K562 (cell line): ENCODE data around the gene SMIM7. TPM values are rescaled to one million over a fixed set of nuclear protein-coding genes. Genes with fewer than 3 reads are reported as not detected.

ENCODE experiments used
- CBX3 ChIP-seq, 2 experiments: IDR thresholded peaks; 1 replicate in 1 of 2; 2 replicates in 1 of 2; pipeline ENCODE4 v1.6.1; 2012; ENCODE audit warnings: inconsistent platforms in 2 of 2, low read length in 2 of 2, borderline replicate concordance in 1 of 2, control low read depth in 1 of 2
- CCAR2 ChIP-seq: fragments of 200-400 bp; formaldehyde crosslinking; IDR thresholded peaks from 2 replicates; pipeline ENCODE4 v1.6.1; 2017; ENCODE audit warnings: mild to moderate bottlenecking, low read depth, low read length
- CHD2 ChIP-seq: IDR thresholded peaks from 2 replicates; pipeline ENCODE4 v1.6.1; 2011; ENCODE audit warnings: low read depth, low read length
- DIDO1 ChIP-seq: fragments of 450-650 bp; IDR thresholded peaks from 2 replicates; pipeline ENCODE4 v1.6.1; 2016; ENCODE audit warnings: low read depth, missing biosample characterization, missing genetic modification characterization
- FIP1L1 ChIP-seq: fragments of 200-400 bp; formaldehyde crosslinking; IDR thresholded peaks from 2 replicates; pipeline ENCODE4 v1.6.1; 2018; ENCODE audit warnings: mild to moderate bottlenecking, low read depth, low read length; ENCODE audit not compliant: poor library complexity, severe bottlenecking
- GABPA ChIP-seq: fragments of 200-800 bp; sonication (Bioruptor generic); conservative IDR thresholded peaks from 2 replicates; pipeline ENCODE4 v1.6.1; 2016; ENCODE audit warnings: low read depth, missing genetic modification characterization, missing compliant biosample characterization
- NR2C1 ChIP-seq, 2 experiments: fragments of 450-650 bp; IDR thresholded peaks; 2 replicates each; pipeline ENCODE4 v1.6.1; 2017; ENCODE audit warnings: mild to moderate bottlenecking in 2 of 2, antibody characterized with exemption in 1 of 2, inconsistent platforms in 1 of 2, missing compliant biosample characterization in 1 of 2, missing genetic modification characterization in 1 of 2
- NR2C2 ChIP-seq, 2 experiments: fragments of 200-800 bp in 1 of 2; sonication (Bioruptor generic) in 1 of 2; sonication (generic) in 1 of 2; formaldehyde crosslinking in 1 of 2; IDR thresholded peaks; 2 replicates each; pipeline versions ENCODE4 v1.6.1 to v1.8.0; 2016 to 2022; ENCODE audit warnings: mild to moderate bottlenecking in 1 of 2, missing compliant biosample characterization in 1 of 2, missing genetic modification characterization in 1 of 2, missing genetic modification reagents in 1 of 2
- POLR2A ChIP-seq: fragments of 450-650 bp; conservative IDR thresholded peaks from 2 replicates; pipeline ENCODE4 v1.6.1; 2016
- RAD51 ChIP-seq: fragments of 450-650 bp; IDR thresholded peaks from 2 replicates; pipeline ENCODE4 v1.7.1; 2016; ENCODE audit warnings: low read depth, mild to moderate bottlenecking, borderline replicate concordance
- SAP30 ChIP-seq: fragments of 200-600 bp; sonication (generic); IDR thresholded peaks from 2 replicates; pipeline ENCODE4 v1.6.1; 2012; ENCODE audit warnings: borderline replicate concordance, low read depth, mild to moderate bottlenecking, moderate library complexity, low read length, control low read depth, inconsistent platforms; ENCODE audit not compliant: insufficient read depth, poor library complexity, severe bottlenecking
- SMARCA4 ChIP-seq: fragments of 450-650 bp; IDR thresholded peaks from 2 replicates; pipeline ENCODE4 v1.6.1; 2016
- SP1 ChIP-seq: sonication (generic); formaldehyde crosslinking; IDR thresholded peaks from 2 replicates; pipeline ENCODE4 v1.8.1; 2022; ENCODE audit warnings: mild to moderate bottlenecking, missing genetic modification reagents
- SREBF2 ChIP-seq: sonication (generic); formaldehyde crosslinking; IDR thresholded peaks from 2 replicates; pipeline ENCODE4 v1.4.0; 2020; ENCODE audit warnings: mild to moderate bottlenecking, missing genetic modification reagents
- TEAD4 ChIP-seq, 2 experiments: sonication (generic) in 1 of 2; formaldehyde crosslinking in 1 of 2; IDR thresholded peaks; 2 replicates each; pipeline versions ENCODE4 v1.6.1 to v1.8.0; 2012 to 2022; ENCODE audit warnings: borderline replicate concordance in 1 of 2, inconsistent platforms in 1 of 2, low read length in 1 of 2, mild to moderate bottlenecking in 1 of 2, missing genetic modification reagents in 1 of 2
- U2AF1 ChIP-seq: fragments of 200-400 bp; formaldehyde crosslinking; optimal IDR thresholded peaks from 2 replicates; pipeline ENCODE3; 2017; ENCODE audit warnings: mild to moderate bottlenecking, low read depth, low read length, moderate library complexity
- ZNF143 ChIP-seq: sonication (generic); formaldehyde crosslinking; IDR thresholded peaks from 2 replicates; pipeline ENCODE4 v1.9.0; 2022; ENCODE audit warnings: mild to moderate bottlenecking, missing genetic modification reagents
- ZNF3 ChIP-seq: fragments of 250-450 bp; sonication (Bioruptor Pico); IDR thresholded peaks from 2 replicates; pipeline ENCODE4 v1.5.0; 2021; ENCODE audit warnings: mild to moderate bottlenecking, moderate library complexity
- ZNF41 ChIP-seq: fragments of 250-450 bp; sonication (Bioruptor Pico); conservative IDR thresholded peaks from 2 replicates; pipeline ENCODE4 v1.4.0; 2020; ENCODE audit warnings: mild to moderate bottlenecking
- ZNF507 ChIP-seq: conservative IDR thresholded peaks from 2 replicates; pipeline ENCODE4 v1.6.1; 2017; ENCODE audit warnings: missing genetic modification characterization, missing compliant biosample characterization
- polyA plus RNA-seq, 8 experiments: library from polyadenylated mRNA; depleted of rRNA in 4 of 8; stranded (reverse) in 5 of 8; unstranded in 3 of 8; fragments of >200 nt; fragmentation: Nextera tagmentation in 2 of 8; fragmentation: Illumina TruSeq in 1 of 8; extraction: Ambion mirVana in 2 of 8; extraction: Trizol in 1 of 8; gene quantifications; 2 replicates each; pipeline versions ENCODE4 v1.2.1 to v1.2.3, GENCODE V29; 2011 to 2014; ENCODE audit warnings: inconsistent platforms in 1 of 8, missing spikeins in 1 of 8
- total RNA-seq, 7 experiments: library from RNA; depleted of rRNA in 6 of 7; stranded (reverse); fragments of >200 nt in 6 of 7; fragmentation: Illumina TruSeq in 2 of 7; extraction: Trizol in 2 of 7; gene quantifications; 2 replicates each; pipeline versions ENCODE4 v1.2.1 to v1.2.3, GENCODE V29; 2011 to 2021; ENCODE audit warnings: low replicate concordance in 1 of 7
- TF ChIP-seq, protein P1 (sequence below): sonication (generic); formaldehyde crosslinking; IDR thresholded peaks from 2 replicates; pipeline ENCODE4 v1.8.1; 2023; ENCODE audit warnings: mild to moderate bottlenecking, missing genetic modification reagents, moderate library complexity
- TF ChIP-seq, protein P2 (sequence below): fragments of 450-650 bp; formaldehyde crosslinking; IDR thresholded peaks from 2 replicates; pipeline ENCODE4 v1.4.0; 2020; ENCODE audit warnings: mild to moderate bottlenecking, moderate library complexity
- TF ChIP-seq, protein P3 (sequence below): fragments of 450-650 bp; IDR thresholded peaks from 2 replicates; pipeline ENCODE4 v1.6.1; 2017; ENCODE audit warnings: antibody characterized with exemption

SMIM7 gene
- total and polyA plus RNA-seq, 9 of the 15 experiments (the other 6 are each of a cell fraction or from before 2014, with no cell fraction given) = 55.3 to 265 (median 107) TPM

DNA sequence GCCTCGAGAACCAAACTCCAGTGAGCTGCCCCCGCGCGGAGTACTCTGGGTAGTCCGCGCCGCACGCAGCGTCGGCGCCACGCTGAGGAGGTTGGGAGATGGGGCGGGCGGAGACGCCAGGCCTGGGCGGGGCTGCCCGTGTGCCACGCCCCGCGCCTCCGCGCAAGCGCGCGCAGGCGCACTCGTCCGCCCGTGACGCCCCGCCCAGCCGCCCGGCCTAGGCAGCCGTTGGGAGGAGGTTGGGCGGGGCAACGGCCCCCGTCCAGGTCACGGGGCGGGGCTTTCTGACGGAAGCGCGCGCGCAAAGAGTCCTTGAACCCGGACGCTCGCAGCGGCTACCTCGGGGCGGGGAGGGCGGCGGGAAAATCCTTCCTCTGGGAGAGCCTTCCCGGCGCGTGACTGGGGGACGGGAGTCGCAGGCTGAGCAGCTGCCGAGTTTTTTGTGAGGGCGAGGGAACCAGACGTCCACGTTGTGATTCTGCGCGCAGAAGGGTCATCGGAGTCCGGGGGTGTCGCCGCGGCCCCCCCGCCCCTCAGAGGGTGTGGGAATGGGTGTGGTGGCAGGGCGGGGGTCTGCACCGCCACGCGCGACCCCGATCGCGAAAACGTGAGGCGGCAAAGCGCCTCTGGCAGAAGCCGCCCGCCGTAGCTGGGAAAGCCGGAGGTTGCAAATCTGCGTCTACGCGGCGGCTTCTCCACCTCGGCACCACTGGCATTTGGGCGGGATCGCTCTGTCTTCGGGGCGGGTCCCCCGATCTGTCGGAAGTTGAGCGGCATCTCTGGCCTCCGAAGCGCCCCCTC, 31.6 kb downstream of the SMIM7 start, which contains the start of gene MED26 (continued):
- TF ChIP-seq NR2C1 (IDR thresholded peaks at IDR 0.05) (peak; percentile 89), NR2C1 (tag; IDR thresholded peaks at IDR 0.05) (peak; percentile 90), RAD51 (no peak), CBX3 (IDR thresholded peaks at IDR 0.05; ENCODE audit: borderline replicate concordance in 1 of 2, low read length in 2 of 2) (peak in 1 of 2 experiments; percentile 14; a peak in 1 of 3 replicates), ZNF3 (CRISPR knock-in tag) (no peak), SAP30 (peak; percentile 38), ZNF143 (peak; percentile 71), U2AF1 (peak; percentile 27), SREBF2 (CRISPR knock-in tag) (no peak), CCAR2 (no peak), TEAD4 (IDR thresholded peaks at IDR 0.05; ENCODE audit: low read length) (peak; percentile 6; the same call in 1 of the 2 replicates), TEAD4 (CRISPR knock-in tag; IDR thresholded peaks at IDR 0.05; ENCODE audit: borderline replicate concordance) (no peak), SMARCA4 (peak; percentile 24; the same call in 1 of the 2 replicates), POLR2A (peak; percentile 90), DIDO1 (tag) (no peak), FIP1L1 (peak; percentile 65), GABPA (tag) (peak; percentile 53; the same call in 1 of the 2 replicates), ZNF507 (tag) (no peak), CHD2 (no peak), NR2C2 (CRISPR knock-in tag; IDR thresholded peaks at IDR 0.05) (peak; percentile 85), NR2C2 (tag; IDR thresholded peaks at IDR 0.05) (peak; percentile 97), SP1 (peak; percentile 36), ZNF41 (no peak)
- TF ChIP-seq, protein P1, sequence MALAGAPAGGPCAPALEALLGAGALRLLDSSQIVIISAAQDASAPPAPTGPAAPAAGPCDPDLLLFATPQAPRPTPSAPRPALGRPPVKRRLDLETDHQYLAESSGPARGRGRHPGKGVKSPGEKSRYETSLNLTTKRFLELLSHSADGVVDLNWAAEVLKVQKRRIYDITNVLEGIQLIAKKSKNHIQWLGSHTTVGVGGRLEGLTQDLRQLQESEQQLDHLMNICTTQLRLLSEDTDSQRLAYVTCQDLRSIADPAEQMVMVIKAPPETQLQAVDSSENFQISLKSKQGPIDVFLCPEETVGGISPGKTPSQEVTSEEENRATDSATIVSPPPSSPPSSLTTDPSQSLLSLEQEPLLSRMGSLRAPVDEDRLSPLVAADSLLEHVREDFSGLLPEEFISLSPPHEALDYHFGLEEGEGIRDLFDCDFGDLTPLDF = peak; percentile 59; the same call in 1 of the 2 replicates
- TF ChIP-seq, protein P2, sequence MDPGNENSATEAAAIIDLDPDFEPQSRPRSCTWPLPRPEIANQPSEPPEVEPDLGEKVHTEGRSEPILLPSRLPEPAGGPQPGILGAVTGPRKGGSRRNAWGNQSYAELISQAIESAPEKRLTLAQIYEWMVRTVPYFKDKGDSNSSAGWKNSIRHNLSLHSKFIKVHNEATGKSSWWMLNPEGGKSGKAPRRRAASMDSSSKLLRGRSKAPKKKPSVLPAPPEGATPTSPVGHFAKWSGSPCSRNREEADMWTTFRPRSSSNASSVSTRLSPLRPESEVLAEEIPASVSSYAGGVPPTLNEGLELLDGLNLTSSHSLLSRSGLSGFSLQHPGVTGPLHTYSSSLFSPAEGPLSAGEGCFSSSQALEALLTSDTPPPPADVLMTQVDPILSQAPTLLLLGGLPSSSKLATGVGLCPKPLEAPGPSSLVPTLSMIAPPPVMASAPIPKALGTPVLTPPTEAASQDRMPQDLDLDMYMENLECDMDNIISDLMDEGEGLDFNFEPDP (CRISPR knock-in tag) = no peak
- TF ChIP-seq, protein P3, sequence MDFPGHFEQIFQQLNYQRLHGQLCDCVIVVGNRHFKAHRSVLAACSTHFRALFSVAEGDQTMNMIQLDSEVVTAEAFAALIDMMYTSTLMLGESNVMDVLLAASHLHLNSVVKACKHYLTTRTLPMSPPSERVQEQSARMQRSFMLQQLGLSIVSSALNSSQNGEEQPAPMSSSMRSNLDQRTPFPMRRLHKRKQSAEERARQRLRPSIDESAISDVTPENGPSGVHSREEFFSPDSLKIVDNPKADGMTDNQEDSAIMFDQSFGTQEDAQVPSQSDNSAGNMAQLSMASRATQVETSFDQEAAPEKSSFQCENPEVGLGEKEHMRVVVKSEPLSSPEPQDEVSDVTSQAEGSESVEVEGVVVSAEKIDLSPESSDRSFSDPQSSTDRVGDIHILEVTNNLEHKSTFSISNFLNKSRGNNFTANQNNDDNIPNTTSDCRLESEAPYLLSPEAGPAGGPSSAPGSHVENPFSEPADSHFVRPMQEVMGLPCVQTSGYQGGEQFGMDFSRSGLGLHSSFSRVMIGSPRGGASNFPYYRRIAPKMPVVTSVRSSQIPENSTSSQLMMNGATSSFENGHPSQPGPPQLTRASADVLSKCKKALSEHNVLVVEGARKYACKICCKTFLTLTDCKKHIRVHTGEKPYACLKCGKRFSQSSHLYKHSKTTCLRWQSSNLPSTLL = no peak
